HEK293 (cell line): ENCODE data around the gene SRSF6.

Source experiments
- MZF1 ChIP-seq: fragments of 450-650 bp; formaldehyde crosslinking; IDR thresholded peaks from 2 replicates; pipeline ENCODE4 v1.5.1; 2017; ENCODE audit warnings: missing biosample characterization, missing genetic modification characterization, borderline replicate concordance
- YY1 ChIP-seq: fragments of 450-650 bp; formaldehyde crosslinking; IDR thresholded peaks from 2 replicates; pipeline ENCODE4 v1.5.1; 2018; ENCODE audit warnings: missing biosample characterization, missing genetic modification characterization
- ZEB2 ChIP-seq: fragments of 450-650 bp; formaldehyde crosslinking; IDR thresholded peaks from 2 replicates; pipeline ENCODE4 v1.5.1; 2016; ENCODE audit warnings: missing biosample characterization, missing genetic modification characterization
- ZFP3 ChIP-seq: fragments of 450-650 bp; formaldehyde crosslinking; IDR thresholded peaks from 2 replicates; pipeline ENCODE4 v1.5.1; 2016; ENCODE audit warnings: low read depth, missing biosample characterization, missing genetic modification characterization
- ZNF10 ChIP-seq: fragments of 450-650 bp; formaldehyde crosslinking; IDR thresholded peaks from 2 replicates; pipeline ENCODE4 v1.5.1; 2017; ENCODE audit warnings: missing biosample characterization, missing genetic modification characterization
- ZNF184 ChIP-seq: fragments of 450-650 bp; IDR thresholded peaks from 2 replicates; pipeline ENCODE4 v1.5.1; 2018; ENCODE audit warnings: missing biosample characterization, mild to moderate bottlenecking, missing genetic modification characterization
- ZNF24 ChIP-seq: fragments of 450-650 bp; formaldehyde crosslinking; IDR thresholded peaks from 2 replicates; pipeline ENCODE4 v1.5.1; 2016; ENCODE audit warnings: missing biosample characterization, missing genetic modification characterization
- ZNF423 ChIP-seq: fragments of 450-650 bp; formaldehyde crosslinking; IDR thresholded peaks from 2 replicates; pipeline ENCODE4 v1.5.1; 2016; ENCODE audit warnings: missing biosample characterization, missing genetic modification characterization
- ZNF48 ChIP-seq: fragments of 450-650 bp; formaldehyde crosslinking; IDR thresholded peaks from 2 replicates; pipeline ENCODE4 v1.5.1; 2016; ENCODE audit warnings: missing biosample characterization, missing genetic modification characterization
- TF ChIP-seq, protein P1 (sequence below): fragments of 450-650 bp; formaldehyde crosslinking; IDR thresholded peaks from 2 replicates; pipeline ENCODE4 v1.5.1; 2016; ENCODE audit warnings: missing biosample characterization, missing genetic modification characterization
- TF ChIP-seq, protein P2 (sequence below): fragments of 450-650 bp; formaldehyde crosslinking; IDR thresholded peaks from 2 replicates; pipeline ENCODE4 v1.5.1; 2016; ENCODE audit warnings: missing biosample characterization, missing genetic modification characterization
- TF ChIP-seq, protein P3 (sequence below): fragments of 450-650 bp; formaldehyde crosslinking; optimal IDR thresholded peaks from 2 replicates; pipeline ENCODE3; 2016; ENCODE audit warnings: missing biosample characterization, mild to moderate bottlenecking, missing genetic modification characterization
- TF ChIP-seq, protein P4 (sequence below): fragments of 450-650 bp; formaldehyde crosslinking; conservative IDR thresholded peaks from 2 replicates; pipeline ENCODE4 v1.5.1; 2016; ENCODE audit warnings: low read depth, missing biosample characterization, missing genetic modification characterization

DNA sequence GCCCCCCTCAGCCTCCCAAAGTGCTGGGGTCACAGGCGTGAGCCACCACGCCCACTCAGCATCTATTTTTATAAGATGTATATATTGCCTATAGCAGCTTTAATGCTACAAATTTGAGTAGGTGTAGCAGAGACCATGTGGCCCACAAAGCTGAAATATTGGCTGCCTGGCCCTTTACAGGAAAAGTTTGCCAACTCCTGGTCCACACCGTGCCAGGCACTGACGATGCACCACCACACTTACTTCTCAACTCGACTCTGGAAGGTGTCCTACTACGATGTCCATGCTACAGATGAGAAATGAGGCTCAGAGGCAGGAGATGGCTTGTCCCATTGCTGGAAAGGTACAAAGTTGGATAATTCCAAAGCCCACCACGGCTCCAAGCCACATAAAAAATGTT lies 17.2 kb upstream of the SRSF6 start:
- TF ChIP-seq, protein P1, sequence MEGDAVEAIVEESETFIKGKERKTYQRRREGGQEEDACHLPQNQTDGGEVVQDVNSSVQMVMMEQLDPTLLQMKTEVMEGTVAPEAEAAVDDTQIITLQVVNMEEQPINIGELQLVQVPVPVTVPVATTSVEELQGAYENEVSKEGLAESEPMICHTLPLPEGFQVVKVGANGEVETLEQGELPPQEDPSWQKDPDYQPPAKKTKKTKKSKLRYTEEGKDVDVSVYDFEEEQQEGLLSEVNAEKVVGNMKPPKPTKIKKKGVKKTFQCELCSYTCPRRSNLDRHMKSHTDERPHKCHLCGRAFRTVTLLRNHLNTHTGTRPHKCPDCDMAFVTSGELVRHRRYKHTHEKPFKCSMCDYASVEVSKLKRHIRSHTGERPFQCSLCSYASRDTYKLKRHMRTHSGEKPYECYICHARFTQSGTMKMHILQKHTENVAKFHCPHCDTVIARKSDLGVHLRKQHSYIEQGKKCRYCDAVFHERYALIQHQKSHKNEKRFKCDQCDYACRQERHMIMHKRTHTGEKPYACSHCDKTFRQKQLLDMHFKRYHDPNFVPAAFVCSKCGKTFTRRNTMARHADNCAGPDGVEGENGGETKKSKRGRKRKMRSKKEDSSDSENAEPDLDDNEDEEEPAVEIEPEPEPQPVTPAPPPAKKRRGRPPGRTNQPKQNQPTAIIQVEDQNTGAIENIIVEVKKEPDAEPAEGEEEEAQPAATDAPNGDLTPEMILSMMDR (tag by site-specific recombination): no peak
- TF ChIP-seq MZF1 (tag by site-specific recombination) (no peak), ZNF48 (tag by site-specific recombination) (no peak), YY1 (tag by site-specific recombination) (no peak), ZNF184 (no peak), ZEB2 (tag by site-specific recombination) (no peak), ZFP3 (tag by site-specific recombination) (no peak), ZNF10 (no peak), ZNF24 (no peak), ZNF423 (tag by site-specific recombination) (no peak)
- TF ChIP-seq, protein P2, sequence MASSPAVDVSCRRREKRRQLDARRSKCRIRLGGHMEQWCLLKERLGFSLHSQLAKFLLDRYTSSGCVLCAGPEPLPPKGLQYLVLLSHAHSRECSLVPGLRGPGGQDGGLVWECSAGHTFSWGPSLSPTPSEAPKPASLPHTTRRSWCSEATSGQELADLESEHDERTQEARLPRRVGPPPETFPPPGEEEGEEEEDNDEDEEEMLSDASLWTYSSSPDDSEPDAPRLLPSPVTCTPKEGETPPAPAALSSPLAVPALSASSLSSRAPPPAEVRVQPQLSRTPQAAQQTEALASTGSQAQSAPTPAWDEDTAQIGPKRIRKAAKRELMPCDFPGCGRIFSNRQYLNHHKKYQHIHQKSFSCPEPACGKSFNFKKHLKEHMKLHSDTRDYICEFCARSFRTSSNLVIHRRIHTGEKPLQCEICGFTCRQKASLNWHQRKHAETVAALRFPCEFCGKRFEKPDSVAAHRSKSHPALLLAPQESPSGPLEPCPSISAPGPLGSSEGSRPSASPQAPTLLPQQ (tag by site-specific recombination): no peak
- TF ChIP-seq, protein P3, sequence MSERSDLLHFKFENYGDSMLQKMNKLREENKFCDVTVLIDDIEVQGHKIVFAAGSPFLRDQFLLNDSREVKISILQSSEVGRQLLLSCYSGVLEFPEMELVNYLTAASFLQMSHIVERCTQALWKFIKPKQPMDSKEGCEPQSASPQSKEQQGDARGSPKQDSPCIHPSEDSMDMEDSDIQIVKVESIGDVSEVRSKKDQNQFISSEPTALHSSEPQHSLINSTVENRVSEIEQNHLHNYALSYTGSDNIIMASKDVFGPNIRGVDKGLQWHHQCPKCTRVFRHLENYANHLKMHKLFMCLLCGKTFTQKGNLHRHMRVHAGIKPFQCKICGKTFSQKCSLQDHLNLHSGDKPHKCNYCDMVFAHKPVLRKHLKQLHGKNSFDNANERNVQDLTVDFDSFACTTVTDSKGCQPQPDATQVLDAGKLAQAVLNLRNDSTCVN: no peak
- TF ChIP-seq, protein P4, sequence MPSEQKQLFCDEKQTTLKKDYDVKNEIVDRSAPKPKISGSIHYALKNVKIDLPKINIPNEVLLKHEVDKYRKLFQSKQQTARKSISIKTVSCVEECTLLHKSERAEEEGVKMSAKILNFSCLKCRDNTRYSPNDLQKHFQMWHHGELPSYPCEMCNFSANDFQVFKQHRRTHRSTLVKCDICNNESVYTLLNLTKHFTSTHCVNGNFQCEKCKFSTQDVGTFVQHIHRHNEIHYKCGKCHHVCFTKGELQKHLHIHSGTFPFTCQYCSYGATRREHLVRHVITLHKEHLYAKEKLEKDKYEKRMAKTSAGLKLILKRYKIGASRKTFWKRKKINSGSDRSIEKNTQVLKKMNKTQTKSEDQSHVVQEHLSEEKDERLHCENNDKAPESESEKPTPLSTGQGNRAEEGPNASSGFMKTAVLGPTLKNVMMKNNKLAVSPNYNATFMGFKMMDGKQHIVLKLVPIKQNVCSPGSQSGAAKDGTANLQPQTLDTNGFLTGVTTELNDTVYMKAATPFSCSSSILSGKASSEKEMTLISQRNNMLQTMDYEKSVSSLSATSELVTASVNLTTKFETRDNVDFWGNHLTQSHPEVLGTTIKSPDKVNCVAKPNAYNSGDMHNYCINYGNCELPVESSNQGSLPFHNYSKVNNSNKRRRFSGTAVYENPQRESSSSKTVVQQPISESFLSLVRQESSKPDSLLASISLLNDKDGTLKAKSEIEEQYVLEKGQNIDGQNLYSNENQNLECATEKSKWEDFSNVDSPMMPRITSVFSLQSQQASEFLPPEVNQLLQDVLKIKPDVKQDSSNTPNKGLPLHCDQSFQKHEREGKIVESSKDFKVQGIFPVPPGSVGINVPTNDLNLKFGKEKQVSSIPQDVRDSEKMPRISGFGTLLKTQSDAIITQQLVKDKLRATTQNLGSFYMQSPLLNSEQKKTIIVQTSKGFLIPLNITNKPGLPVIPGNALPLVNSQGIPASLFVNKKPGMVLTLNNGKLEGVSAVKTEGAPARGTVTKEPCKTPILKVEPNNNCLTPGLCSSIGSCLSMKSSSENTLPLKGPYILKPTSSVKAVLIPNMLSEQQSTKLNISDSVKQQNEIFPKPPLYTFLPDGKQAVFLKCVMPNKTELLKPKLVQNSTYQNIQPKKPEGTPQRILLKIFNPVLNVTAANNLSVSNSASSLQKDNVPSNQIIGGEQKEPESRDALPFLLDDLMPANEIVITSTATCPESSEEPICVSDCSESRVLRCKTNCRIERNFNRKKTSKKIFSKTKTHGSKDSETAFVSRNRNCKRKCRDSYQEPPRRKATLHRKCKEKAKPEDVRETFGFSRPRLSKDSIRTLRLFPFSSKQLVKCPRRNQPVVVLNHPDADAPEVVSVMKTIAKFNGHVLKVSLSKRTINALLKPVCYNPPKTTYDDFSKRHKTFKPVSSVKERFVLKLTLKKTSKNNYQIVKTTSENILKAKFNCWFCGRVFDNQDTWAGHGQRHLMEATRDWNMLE (tag by site-specific recombination): no peak
